ENCODE results near the gene TNFSF13B.

DNA sequence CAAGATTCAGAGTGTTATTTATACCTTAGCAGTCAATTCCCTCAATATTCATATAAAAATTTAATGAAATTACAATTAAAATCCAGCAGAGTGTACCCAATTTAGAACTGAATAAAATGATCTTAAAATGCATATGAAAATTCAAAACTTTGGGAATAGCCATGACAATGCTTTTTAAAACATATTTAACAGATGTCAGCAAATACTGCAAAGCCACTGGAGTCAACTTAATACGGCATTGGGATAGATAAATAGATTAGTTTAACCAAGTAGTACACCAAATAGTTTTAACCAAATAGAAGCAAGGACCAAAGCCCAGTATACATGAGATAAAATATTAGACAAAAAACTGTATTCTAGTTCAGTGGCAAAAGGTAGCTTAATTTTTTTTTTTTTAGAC lies 79.8 kb downstream of the TNFSF13B start:
- TF ChIP-seq TCF12 (IDR thresholded peaks at IDR 0.05), result no peak
- TF ChIP-seq POLR2AphosphoS5 (IDR thresholded peaks at IDR 0.05; ENCODE audit: low read depth, low read length), result no peak
- no peak for TF ChIP-seq CTCF (IDR thresholded peaks at IDR 0.05)
- TF ChIP-seq, protein P1, sequence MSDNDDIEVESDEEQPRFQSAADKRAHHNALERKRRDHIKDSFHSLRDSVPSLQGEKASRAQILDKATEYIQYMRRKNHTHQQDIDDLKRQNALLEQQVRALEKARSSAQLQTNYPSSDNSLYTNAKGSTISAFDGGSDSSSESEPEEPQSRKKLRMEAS (IDR thresholded peaks at IDR 0.05; ENCODE audit: low read depth), result no peak
- no peak for TF ChIP-seq REST (IDR thresholded peaks at IDR 0.05; ENCODE audit: low read depth, low read length)
- no peak for TF ChIP-seq TAF1 (IDR thresholded peaks at IDR 0.05; ENCODE audit: borderline replicate concordance, low read depth, low read length)
- no peak for TF ChIP-seq YY1 (IDR thresholded peaks at IDR 0.05; ENCODE audit: low read depth)
- no peak for TF ChIP-seq EP300 (IDR thresholded peaks at IDR 0.05; ENCODE audit: borderline replicate concordance in 1 of 2, low read depth in 1 of 2, low read length in 1 of 2)
- no peak for TF ChIP-seq FOXM1 (IDR thresholded peaks at IDR 0.05; ENCODE audit: low read depth)
- TF ChIP-seq EZH2phosphoT487 (IDR thresholded peaks at IDR 0.05; ENCODE audit: borderline replicate concordance, low read depth), result no peak
